Stimulated activated CD4-positive, alpha-beta T cell treated with anti-CD3 and anti-CD28 coated beads, Interleukin-15, amount 100 ng/mL, for 48 hours (primary cell): Measurements from ENCODE around the gene ADARB2.

Experiments
- DNase-seq, 2 donors: peaks; one replicate each; pipeline ENCODE4 v3.0.0-alpha.2; 2020; ENCODE audit warnings: low read depth in 2 of 2

ADARB2 gene

DNA sequence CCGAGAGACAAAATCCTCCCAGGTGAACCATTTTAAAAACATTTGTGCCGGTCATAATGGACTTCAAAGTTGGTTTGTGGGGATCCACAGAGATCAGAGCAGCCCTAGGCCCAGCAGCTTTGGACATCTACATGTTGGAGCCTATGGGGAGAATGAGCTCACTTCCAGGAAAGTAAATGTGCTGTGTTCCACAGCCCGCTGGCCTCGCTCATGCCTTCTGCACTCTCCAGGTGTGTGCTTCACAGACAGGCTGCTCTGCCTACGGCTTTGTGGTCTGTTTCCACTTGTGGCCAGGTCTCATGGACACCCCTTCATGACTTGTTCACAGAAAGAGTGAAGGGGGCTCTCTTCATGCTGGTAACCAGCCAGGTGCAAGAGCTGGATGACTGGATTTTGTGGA, 141.6 kb downstream of the ADARB2 start:
- no peak for DNase-seq

GRCh38 chr10:1595242-1595600, 142.1 kb downstream of the ADARB2 start:
- DNase-seq: no peak

DNA sequence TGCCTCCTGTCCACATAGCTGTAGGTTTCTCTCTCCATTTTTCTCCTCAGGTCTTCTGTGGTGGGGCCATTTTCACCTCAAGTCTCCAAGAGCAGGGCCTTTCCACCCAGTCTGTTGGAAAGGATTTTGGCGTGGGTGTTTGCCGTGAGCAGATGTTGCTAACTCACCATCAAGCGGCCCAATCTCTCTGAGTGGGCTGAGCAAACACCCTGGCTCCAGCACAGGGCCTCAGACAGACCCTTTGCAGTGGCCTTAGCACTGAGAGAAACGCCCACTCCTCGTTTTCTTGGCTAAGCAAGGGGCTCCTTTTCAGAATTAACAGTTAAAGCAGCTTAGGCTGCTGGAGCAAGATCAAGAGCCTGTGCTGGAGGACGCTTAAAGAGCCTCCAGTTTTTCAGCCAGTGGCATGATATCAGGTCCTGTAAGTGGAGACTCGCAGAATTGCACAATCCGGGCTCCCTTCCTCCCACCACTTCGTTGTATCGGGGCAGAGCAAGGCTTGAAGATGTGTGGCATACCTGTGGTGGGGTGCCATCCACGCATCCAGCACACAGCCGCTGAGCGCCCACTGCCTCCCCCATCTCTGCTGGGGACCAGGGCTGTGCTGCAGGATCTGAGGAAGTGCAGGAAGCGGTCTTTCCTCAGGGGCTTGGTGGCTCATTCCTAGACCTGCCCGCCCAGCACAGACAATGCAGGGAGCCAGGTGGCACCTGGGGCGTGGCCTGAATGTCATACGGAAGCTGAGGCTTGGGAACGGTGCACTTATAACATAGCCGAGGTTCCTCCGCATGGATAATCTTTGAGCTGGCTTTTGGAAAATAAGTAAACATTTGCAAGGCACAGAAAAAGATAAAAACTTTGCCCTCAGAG, 142.7 kb downstream of the ADARB2 start:
- no peak for DNase-seq

DNA sequence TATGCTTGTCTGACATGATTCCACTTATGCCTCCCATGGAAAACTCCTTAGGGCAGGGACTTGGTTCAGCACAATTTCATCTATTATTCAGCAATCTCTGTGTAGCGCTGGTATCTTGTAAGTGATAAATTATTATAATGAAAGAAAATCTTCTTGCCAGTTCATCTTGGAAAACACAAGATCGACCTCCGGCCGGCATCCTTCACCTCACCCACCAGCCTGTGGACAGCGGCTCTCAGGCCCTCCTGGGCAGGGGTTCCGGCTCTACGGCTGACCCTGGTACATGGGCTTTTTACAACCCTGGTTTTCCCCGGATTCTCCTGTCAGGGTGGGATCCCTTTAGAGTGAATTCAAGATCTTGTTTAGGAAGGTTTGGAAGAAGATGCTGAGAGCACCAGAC, 145.6 kb downstream of the ADARB2 start:
- no peak for DNase-seq

DNA sequence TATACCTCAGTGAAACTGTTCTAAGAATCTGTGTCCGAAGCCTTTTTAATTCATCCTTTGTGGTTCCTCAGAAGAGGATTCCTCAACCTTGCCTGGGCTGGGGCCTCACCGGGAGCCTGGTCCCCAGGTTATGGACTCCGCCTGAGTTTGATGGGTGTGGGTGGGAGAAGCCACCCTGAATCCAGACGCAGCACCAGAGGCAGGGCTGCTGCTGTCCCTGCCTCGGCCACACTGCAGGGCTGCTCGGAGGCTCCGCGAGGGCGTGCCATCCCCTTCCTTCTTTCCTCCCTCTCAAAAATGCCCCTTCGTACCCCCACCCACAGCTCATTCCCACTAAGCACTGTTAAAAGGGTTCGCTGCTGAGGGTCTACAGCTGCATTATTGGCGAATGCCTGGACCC, 146.3 kb downstream of the ADARB2 start:
- no peak for DNase-seq

GRCh38 chr10:1589257-1589656, 148.1 kb downstream of the ADARB2 start:
- DNase-seq: no peak

GRCh38 chr10:1582739-1583138, 154.6 kb downstream of the ADARB2 start:
- no peak for DNase-seq

DNA sequence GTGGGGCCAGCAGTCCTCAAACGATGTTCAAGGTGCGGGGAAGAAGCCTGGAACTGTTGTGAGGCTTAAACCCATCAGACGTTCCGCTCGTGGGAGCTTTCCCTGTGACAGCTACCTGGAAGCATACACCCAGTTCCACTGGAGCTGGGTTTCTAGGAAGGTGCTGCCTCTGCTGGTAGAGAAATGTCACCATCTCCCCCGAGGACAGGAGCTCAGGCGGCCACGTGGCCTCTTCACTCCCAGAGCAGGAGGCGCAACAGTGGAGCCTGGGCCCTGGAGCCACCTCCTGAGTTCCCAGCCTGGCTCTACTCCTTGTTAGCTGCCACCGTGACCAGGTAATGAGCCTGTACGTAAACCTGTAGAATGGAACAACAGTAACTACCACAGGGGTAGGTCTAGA, 156.1 kb downstream of the ADARB2 start:
- DNase-seq: no peak

DNA sequence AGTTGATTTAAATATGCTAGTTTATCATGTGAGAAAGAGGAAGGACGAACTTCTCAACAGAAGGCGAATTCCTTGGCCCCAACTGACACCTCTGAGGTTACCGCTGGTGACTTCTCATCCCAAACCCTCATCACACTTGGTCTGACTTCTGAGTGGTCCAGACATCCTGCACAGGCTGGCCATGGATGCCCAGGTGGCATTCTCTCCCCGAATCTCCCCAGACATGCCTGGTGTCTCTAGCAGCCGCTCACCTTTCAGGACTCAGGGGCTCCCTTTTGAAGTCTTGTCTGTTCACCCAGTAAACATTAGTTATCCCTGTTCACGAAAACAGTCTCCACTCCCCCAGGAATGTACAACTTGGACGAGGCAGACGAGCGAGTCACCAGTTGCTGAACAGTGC, 157.7 kb downstream of the ADARB2 start:
- no peak for DNase-seq

DNA sequence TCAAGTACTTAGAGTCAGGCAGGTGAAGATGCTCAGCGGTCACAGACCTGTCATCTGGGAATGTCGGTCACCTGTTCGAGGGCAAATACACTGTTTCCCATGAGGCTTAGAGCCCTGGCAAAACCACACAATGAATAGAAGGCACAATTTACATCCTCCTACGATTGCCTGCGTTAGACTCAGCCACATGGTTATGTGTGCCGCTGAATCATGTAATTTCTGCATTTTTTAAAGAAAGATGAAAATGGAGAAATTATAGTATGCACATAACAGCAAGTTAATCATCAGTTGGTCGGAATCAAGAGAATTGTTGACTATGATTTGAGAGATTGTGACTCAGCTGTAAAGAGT, 158.2 kb downstream of the ADARB2 start:
- no peak for DNase-seq

DNA sequence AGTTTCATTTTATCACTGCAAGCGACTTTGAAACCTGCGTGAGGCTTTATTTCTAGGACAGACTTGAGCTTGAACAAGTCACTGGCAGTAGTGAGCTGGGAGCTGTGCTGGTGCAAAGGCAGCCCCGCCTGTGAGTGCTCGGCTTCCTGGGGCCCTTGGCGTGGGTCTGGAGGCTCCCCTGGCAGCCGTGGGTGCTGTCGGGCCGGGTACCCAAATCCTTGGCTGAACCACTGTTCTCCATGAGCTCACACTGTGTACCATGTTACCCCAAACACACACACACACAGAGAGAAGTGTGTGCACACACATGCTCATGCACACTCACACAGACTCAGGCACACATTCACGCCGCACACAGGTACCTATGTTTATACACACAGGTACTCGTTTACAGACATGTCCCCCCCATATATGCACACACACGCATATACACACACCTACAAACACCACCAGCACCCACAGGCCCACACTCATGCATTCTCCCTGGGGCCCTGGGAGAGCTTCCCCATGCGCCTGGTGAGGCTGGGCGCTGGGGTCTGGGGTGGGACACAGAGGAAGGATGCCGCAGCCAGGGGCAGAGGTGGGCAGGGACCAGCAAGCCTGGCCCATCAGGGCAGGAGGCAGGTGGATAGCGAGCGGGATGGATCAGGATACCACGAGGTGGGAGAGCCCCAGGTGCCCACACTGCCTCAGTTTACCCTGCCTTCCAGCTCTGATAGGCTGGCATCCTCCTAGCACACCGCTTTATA, 158.8 kb downstream of the ADARB2 start:
- DNase-seq: no peak

GRCh38 chr10:1577945-1578344, 159.4 kb downstream of the ADARB2 start:
- no peak for DNase-seq

GRCh38 chr10:1577373-1577770, 160.0 kb downstream of the ADARB2 start:
- DNase-seq: no peak

DNA sequence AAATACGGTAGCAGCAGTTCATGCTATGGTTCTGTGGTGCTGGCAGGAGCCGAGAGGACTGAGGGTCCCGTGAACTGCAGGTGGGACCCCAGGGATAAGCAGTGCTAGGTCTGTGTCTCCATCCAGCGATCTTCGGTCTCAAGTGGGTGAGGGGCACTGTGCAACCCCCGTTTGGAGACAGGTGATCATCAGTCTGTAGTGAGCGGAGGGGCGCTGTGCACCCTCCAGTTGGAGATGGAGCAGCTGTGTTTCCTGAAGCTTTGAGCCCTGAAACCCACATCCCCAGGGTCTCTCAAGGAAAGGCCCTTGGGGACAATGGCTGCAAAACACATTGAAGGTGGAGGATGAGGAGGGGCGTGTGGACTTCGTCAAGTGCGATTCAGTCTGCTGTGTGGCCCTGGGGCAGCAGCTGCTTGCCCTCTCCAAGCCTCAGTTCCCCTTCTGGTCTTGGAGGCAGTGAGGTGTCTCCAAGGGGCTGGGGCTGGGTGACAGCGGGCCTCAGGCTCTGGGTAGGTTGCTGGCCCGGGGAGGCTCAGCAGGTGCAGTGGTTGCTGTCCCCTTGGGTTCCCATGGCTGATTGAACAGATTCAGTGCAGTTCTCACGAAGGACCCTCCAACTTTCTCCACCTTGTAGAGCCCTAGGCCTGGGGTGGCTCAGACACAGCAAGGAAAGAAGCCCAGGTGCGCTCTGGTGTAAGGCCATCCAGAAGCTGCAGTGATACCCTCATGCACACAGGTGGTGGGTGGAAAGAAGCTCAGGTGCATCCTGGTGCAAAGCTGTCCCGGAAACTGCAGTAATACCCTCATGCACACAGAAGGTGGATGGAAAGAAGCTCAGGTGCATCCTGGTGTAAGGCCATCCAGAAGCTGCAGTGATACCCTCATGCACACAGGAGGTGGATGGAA, 160.6 kb downstream of the ADARB2 start:
- DNase-seq: no peak

DNA sequence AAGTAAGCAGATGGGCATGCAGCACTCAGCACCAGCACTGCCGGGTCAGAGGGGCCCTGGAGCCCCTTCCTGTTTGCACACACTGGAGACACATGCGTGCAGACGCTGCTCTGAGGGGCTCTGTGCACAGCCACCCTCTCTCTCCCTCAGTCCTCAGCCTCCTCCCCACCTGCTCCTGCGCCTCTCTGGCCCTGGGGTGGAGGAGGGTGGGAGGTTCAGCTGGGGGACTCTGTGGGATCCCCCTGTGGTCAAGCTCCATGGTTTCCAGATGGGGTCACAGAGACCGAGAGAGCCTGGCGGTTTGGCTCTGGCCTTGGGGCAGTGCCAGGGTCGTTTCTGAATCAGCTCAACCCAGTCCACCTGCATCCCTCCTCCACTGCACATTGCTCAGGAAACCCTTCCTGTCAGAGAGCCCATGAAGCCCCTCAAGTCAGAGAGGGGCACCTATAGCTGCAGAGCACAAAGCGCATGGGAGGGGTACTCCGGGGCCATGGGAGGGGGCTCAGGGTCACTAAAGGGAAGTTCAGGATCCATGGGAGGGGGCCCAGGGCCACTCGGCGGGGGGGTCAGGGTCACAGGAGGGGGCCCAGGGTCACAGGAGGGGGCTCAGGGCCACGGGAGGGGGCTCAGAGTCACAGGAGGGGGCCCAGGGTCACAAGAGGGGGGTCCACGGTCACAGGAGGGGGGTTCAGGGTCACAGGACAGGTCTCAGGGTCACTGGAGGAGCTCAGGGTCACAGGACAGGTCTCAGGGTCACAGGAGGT, 161.7 kb downstream of the ADARB2 start:
- no peak for DNase-seq

DNA sequence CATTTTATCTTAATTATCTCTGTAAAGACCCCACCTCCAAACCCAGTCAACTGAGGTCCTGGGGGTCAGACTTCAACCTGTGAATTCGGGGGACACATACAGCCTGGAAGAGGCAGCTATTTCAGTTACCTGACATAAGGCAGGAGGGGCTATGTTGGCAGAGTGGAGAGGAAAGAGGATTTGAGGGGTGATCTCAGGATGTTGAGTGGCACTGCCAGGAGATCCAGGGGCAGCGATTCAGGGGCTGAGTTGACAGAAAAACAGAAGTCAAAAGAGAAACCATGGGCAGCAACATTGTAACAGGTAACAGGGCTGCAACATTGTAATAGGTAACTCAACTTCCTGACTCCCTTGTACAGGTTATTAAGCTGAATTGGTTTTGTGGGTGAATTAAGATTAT, 162.6 kb downstream of the ADARB2 start:
- no peak for DNase-seq

- DNase-seq: no peak
Observed at GRCh38 chr10:1573981-1574380, 163.3 kb downstream of the ADARB2 start.

DNA sequence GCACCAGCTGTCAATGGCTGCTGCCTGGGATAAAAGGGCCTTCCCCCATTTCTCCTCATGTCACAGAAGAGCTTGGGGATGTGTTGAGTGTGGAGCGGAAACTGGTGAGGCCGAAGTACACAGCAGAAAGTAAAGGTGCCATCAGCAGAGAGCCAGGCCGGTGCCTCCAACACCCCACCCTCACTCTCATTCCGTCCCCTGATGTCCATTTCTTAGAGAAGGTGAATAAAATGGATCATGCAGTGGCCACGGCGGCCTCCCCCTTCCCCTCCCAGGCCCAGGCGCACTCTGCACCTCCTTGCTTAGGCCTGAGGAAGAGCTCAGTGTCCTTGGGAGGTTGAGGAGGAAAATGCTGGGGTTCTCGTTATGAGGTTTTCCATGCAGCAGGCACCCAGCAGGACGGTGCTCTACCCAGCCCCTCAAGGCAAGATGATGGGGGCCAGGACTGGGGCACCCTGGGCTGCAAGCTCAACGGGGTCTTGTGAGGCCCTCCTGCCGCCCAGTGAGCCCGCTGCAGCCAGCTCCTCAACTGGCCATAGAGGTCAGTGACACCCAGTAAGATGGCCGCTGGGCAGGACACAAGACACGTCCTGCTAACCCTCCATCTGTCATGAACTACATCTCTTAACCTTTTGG, 163.9 kb downstream of the ADARB2 start:
- no peak for DNase-seq

GRCh38 chr10:1572519-1573333, 164.6 kb downstream of the ADARB2 start:
- DNase-seq: no peak

DNA sequence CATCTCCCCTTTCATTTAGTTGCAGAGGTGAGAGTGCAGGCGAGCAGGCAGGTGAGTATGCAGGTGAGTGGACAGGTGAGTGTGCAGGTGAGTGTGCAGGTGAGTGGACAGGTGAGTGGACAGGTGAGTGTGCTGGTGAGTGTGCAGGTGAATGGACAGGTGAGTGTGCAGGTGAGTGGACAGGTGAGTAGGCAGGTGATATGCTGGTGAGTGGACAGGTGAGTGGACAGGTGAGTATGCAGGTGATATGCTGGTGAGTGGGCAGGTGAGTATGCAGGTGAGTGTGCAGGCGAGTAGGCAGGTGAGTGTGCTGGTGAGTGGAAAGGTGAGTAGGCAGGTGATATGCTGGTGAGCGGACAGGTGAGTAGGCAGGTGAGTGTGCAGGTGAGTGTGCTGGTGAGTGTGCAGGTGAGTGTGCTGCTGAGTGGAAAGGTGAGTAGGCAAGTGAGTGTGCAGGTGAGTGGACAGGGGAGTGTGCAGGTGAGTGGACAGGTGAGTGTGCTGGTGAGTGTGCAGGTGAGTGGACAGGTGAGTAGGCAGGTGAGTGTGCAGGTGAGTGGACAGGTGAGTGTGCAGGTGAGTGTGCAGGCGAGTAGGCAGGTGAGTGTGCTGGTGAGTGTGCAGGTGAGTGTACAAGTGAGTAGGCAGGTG, 165.6 kb downstream of the ADARB2 start:
- DNase-seq: no peak
